ENCODE results near the gene OR11G2. TPM values are rescaled to one million over a fixed set of nuclear protein-coding genes. Genes with fewer than 3 reads are reported as not detected.

OR11G2 gene
- polyA plus RNA-seq, 2 of the 4 experiments (the other 2 are of a cell fraction), result not detected

- CTCF ChIA-PET, result interaction anchor here (0.8 kb wide), 1 partner anchor 32 kb away, joined by 3 read pairs; no protein-coding TSS in a partner anchor
- no peak overlapping the region for H3K4me3 ChIP-seq
- no peak overlapping the region for H3K27ac ChIP-seq
- no peak for DNase-seq (ENCODE audit: low read depth in 1 of 2, low spot score in 1 of 2)
- no peak for TF ChIP-seq ZC3H11A (IDR thresholded peaks at IDR 0.05)
- TF ChIP-seq MAZ (IDR thresholded peaks at IDR 0.05; ENCODE audit: borderline replicate concordance, low read depth, low read length), result no peak
- TF ChIP-seq, protein P1, sequence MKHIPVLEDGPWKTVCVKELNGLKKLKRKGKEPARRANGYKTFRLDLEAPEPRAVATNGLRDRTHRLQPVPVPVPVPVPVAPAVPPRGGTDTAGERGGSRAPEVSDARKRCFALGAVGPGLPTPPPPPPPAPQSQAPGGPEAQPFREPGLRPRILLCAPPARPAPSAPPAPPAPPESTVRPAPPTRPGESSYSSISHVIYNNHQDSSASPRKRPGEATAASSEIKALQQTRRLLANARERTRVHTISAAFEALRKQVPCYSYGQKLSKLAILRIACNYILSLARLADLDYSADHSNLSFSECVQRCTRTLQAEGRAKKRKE (CRISPR knock-in tag; IDR thresholded peaks at IDR 0.05; ENCODE audit: low read depth), result no peak
- TF ChIP-seq FOXS1 (CRISPR knock-in tag; IDR thresholded peaks at IDR 0.05), result no peak
- no peak for TF ChIP-seq HOXB13 (CRISPR knock-in tag; IDR thresholded peaks at IDR 0.05; ENCODE audit: low read depth)
- TF ChIP-seq RARB (CRISPR knock-in tag; IDR thresholded peaks at IDR 0.05), result no peak
- no peak for TF ChIP-seq FOSL2 (IDR thresholded peaks at IDR 0.05)
- TF ChIP-seq FOSL2 (CRISPR knock-in tag; IDR thresholded peaks at IDR 0.05), result no peak
- ATAC-seq, result no peak
- POLR2A ChIA-PET, result no interaction called here
- no peak overlapping the region for H3K4me2 ChIP-seq
- 21% methylated on average over 6 of the region's 6 CpGs for WGBS (ENCODE audit: missing lambda C conversion rate)
- no peaks in the 10 kb centered on the region for H3K4me1 ChIP-seq
- H3K9me3 ChIP-seq, result no peaks in the 10 kb centered on the region
- FAIRE-seq, result no peak
These were observed 14.4 kb upstream of the OR11G2 start for GRCh38 chr14:20176330-20176729.

DNA sequence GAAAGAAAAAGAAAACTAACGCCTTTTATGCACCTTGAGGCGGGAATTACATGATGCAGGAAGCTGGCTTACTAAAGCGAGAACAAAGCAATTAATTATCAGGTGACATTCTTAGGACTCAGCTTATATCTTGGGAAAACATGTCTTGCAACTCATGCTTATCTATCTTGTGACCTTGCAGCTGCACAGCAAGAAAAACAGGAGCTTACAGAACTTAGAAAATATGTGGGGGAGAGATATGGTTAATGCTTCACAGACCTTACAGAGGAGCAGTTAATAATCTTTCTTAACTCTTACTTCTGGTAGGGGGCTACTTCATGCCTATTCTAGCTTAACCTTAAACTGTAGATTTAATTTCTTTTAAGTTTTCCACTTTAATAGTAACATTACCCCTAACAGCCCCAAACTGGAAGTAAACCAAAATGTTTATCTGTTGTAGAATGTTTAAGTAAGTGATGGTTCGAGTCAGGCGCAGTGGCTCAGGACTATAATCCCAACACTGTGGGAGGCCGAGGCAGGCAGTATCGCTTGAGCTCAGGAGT lies 13.2 kb upstream of the OR11G2 start:
- FAIRE-seq, result no peak

DNA sequence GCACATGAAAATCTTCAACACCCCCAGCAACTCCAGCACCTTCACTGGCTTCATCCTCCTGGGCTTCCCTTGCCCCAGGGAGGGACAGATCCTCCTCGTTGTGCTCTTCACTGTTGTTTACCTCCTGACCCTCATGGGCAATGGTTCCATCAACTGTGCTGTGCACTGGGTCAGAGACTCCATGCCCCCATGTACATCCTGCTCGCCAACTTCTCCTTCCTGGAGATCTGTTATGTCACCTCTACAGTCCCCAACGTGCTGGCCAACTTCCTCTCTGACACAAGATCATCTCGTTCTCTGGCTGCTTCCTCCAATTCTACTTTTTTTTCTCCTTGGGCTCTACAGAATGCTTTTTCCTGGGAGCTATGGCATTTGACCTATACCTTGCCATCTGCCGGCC lies 11.5 kb upstream of the OR11G2 start:
- no peaks in the 10 kb centered on the region for H3K9me3 ChIP-seq
- no peak overlapping the region for H3K4me3 ChIP-seq
- FAIRE-seq (no peak), ATAC-seq (no peak), DNase-seq (ENCODE audit: low read depth in 1 of 2, low spot score in 1 of 2) (no peak)
- H3K4me1 ChIP-seq, result no peaks in the 10 kb centered on the region
- 23% methylated on average over 5 of the region's 5 CpGs for WGBS (ENCODE audit: missing lambda C conversion rate)
- no peak overlapping the region for H3K4me2 ChIP-seq
- ChIA-PET CTCF (no interaction called here), POLR2A (no interaction called here)
- TF ChIP-seq ZC3H11A (IDR thresholded peaks at IDR 0.05), result no peak
- no peak for TF ChIP-seq FOXS1 (CRISPR knock-in tag; IDR thresholded peaks at IDR 0.05)
- TF ChIP-seq NFE2L2 (conservative IDR thresholded peaks at IDR 0.05; ENCODE audit: low read length), result no peak
- no peak overlapping the region for H3K27ac ChIP-seq

More for the DNA sequence above, 13.2 kb upstream of the OR11G2 start:
- CTCF ChIA-PET, result no interaction called here
- H3K9me3 ChIP-seq, result no peaks in the 10 kb centered on the region
- POLR2A ChIA-PET, result no interaction called here
- no peak for DNase-seq (ENCODE audit: low read depth in 1 of 2, low spot score in 1 of 2)
- 43% methylated on average over 7 of the region's 7 CpGs for WGBS (ENCODE audit: missing lambda C conversion rate)
- TF ChIP-seq USF2 (IDR thresholded peaks at IDR 0.05), result no peak
- no peak for TF ChIP-seq CBX8 (IDR thresholded peaks at IDR 0.05)
- TF ChIP-seq EHF (CRISPR knock-in tag; IDR thresholded peaks at IDR 0.05), result no peak
- no peak for TF ChIP-seq FOXS1 (CRISPR knock-in tag; IDR thresholded peaks at IDR 0.05)
- no peak for TF ChIP-seq ZNF302 (CRISPR knock-in tag; IDR thresholded peaks at IDR 0.05)
- no peak for TF ChIP-seq ZC3H11A (IDR thresholded peaks at IDR 0.05)
- no peak for TF ChIP-seq RFX5 (IDR thresholded peaks at IDR 0.05)
- TF ChIP-seq HEYL (CRISPR knock-in tag; IDR thresholded peaks at IDR 0.05), result no peak
- TF ChIP-seq KDM5A (IDR thresholded peaks at IDR 0.05), result no peak
- no peak for TF ChIP-seq RARB (CRISPR knock-in tag; IDR thresholded peaks at IDR 0.05)
- TF ChIP-seq ZFP36 (IDR thresholded peaks at IDR 0.05; ENCODE audit: borderline replicate concordance, partially characterized antibody), result no peak
- TF ChIP-seq MAFK (IDR thresholded peaks at IDR 0.05; ENCODE audit: partially characterized antibody), result no peak
- TF ChIP-seq RCOR1 (IDR thresholded peaks at IDR 0.05; ENCODE audit: low read depth, low read length), result no peak
- no peak for TF ChIP-seq RNF2 (IDR thresholded peaks at IDR 0.05; ENCODE audit: borderline replicate concordance, low read depth)
- no peak for TF ChIP-seq EP300 (IDR thresholded peaks at IDR 0.05)
- no peak for TF ChIP-seq HOXB5 (CRISPR knock-in tag; IDR thresholded peaks at IDR 0.05)
- no peak for TF ChIP-seq NR3C1 (IDR thresholded peaks at IDR 0.05)
- no peak for TF ChIP-seq CHD2 (IDR thresholded peaks at IDR 0.05; ENCODE audit: low read length, partially characterized antibody)
- no peak overlapping the region for H3K4me2 ChIP-seq
- no peaks in the 10 kb centered on the region for H3K4me1 ChIP-seq
- no peak overlapping the region for H3K27ac ChIP-seq
- no peak overlapping the region for H3K4me3 ChIP-seq
- no peak for ATAC-seq

All from A549 (cell line).